Loucy (cell line): ENCODE results near the gene SCAPER.

Experiments
- EZH2phosphoT487 ChIP-seq: fragments of 200-600 bp; IDR thresholded peaks from 2 replicates; pipeline ENCODE4 v1.6.1; 2018; ENCODE audit warnings: antibody characterized with exemption, mild to moderate bottlenecking, moderate library complexity, borderline replicate concordance
- TF ChIP-seq, protein P1 (sequence below): fragments of 200-600 bp; sonication (generic); conservative IDR thresholded peaks from 2 replicates; pipeline ENCODE4 v1.5.1; 2014; ENCODE audit warnings: mild to moderate bottlenecking, antibody characterized with exemption, low read length

GRCh38 chr15:76533995-76534394 lies 371.1 kb downstream of the SCAPER start:
- TF ChIP-seq, protein P1, sequence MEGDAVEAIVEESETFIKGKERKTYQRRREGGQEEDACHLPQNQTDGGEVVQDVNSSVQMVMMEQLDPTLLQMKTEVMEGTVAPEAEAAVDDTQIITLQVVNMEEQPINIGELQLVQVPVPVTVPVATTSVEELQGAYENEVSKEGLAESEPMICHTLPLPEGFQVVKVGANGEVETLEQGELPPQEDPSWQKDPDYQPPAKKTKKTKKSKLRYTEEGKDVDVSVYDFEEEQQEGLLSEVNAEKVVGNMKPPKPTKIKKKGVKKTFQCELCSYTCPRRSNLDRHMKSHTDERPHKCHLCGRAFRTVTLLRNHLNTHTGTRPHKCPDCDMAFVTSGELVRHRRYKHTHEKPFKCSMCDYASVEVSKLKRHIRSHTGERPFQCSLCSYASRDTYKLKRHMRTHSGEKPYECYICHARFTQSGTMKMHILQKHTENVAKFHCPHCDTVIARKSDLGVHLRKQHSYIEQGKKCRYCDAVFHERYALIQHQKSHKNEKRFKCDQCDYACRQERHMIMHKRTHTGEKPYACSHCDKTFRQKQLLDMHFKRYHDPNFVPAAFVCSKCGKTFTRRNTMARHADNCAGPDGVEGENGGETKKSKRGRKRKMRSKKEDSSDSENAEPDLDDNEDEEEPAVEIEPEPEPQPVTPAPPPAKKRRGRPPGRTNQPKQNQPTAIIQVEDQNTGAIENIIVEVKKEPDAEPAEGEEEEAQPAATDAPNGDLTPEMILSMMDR = no peak
- TF ChIP-seq EZH2phosphoT487 = no peak
